Measurements from ENCODE around the gene ITGAD. TPM values are rescaled to one million over a fixed set of nuclear protein-coding genes. Genes with fewer than 3 reads are reported as not detected.

ITGAD gene
- total and polyA plus RNA-seq, 2 of the 13 experiments (the other 11 are each of a cell fraction or from before 2014, with no cell fraction given): not detected

GRCh38 chr16:31459687-31460581, 66.8 kb downstream of the ITGAD start (continued):
- no peak for TF ChIP-seq REXO4 (CRISPR knock-in tag; IDR thresholded peaks at IDR 0.05; ENCODE audit: borderline replicate concordance)
- TF ChIP-seq CEBPB (IDR thresholded peaks at IDR 0.05; ENCODE audit: borderline replicate concordance, low read depth, low read length): peak; percentile 21; the same call in 1 of the 2 replicates
- 0 out of 2 replicates have a peak, but pooled peaks have one; percentile 74 for TF ChIP-seq ZNF670 (CRISPR knock-in tag; IDR thresholded peaks at IDR 0.05; ENCODE audit: borderline replicate concordance)
- no peak for TF ChIP-seq THAP8 (CRISPR knock-in tag; IDR thresholded peaks at IDR 0.05; ENCODE audit: borderline replicate concordance)
- TF ChIP-seq TBL1XR1 (IDR thresholded peaks at IDR 0.05; ENCODE audit: borderline replicate concordance, low read length, partially characterized antibody): peak; percentile 28
- TF ChIP-seq PLRG1 (conservative IDR thresholded peaks at IDR 0.05): no peak
- TF ChIP-seq ZMYM3 (CRISPR knock-in tag; IDR thresholded peaks at IDR 0.05): no peak
- no peak for TF ChIP-seq ZNF496 (CRISPR knock-in tag; IDR thresholded peaks at IDR 0.05; ENCODE audit: insufficient replicate concordance)
- TF ChIP-seq PATZ1 (CRISPR knock-in tag; IDR thresholded peaks at IDR 0.05): 0 out of 2 replicates have a peak, but pooled peaks have one; percentile 9
- TF ChIP-seq, protein P1, sequence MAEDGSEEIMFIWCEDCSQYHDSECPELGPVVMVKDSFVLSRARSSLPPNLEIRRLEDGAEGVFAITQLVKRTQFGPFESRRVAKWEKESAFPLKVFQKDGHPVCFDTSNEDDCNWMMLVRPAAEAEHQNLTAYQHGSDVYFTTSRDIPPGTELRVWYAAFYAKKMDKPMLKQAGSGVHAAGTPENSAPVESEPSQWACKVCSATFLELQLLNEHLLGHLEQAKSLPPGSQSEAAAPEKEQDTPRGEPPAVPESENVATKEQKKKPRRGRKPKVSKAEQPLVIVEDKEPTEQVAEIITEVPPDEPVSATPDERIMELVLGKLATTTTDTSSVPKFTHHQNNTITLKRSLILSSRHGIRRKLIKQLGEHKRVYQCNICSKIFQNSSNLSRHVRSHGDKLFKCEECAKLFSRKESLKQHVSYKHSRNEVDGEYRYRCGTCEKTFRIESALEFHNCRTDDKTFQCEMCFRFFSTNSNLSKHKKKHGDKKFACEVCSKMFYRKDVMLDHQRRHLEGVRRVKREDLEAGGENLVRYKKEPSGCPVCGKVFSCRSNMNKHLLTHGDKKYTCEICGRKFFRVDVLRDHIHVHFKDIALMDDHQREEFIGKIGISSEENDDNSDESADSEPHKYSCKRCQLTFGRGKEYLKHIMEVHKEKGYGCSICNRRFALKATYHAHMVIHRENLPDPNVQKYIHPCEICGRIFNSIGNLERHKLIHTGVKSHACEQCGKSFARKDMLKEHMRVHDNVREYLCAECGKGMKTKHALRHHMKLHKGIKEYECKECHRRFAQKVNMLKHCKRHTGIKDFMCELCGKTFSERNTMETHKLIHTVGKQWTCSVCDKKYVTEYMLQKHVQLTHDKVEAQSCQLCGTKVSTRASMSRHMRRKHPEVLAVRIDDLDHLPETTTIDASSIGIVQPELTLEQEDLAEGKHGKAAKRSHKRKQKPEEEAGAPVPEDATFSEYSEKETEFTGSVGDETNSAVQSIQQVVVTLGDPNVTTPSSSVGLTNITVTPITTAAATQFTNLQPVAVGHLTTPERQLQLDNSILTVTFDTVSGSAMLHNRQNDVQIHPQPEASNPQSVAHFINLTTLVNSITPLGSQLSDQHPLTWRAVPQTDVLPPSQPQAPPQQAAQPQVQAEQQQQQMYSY (CRISPR knock-in tag; IDR thresholded peaks at IDR 0.05): no peak
- TF ChIP-seq ISL2 (CRISPR knock-in tag; IDR thresholded peaks at IDR 0.05): no peak
- TF ChIP-seq, protein P2, sequence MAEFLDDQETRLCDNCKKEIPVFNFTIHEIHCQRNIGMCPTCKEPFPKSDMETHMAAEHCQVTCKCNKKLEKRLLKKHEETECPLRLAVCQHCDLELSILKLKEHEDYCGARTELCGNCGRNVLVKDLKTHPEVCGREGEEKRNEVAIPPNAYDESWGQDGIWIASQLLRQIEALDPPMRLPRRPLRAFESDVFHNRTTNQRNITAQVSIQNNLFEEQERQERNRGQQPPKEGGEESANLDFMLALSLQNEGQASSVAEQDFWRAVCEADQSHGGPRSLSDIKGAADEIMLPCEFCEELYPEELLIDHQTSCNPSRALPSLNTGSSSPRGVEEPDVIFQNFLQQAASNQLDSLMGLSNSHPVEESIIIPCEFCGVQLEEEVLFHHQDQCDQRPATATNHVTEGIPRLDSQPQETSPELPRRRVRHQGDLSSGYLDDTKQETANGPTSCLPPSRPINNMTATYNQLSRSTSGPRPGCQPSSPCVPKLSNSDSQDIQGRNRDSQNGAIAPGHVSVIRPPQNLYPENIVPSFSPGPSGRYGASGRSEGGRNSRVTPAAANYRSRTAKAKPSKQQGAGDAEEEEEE (CRISPR knock-in tag; IDR thresholded peaks at IDR 0.05; ENCODE audit: borderline replicate concordance): no peak
- no peak for TF ChIP-seq ETV6 (CRISPR knock-in tag; conservative IDR thresholded peaks at IDR 0.05)
- TF ChIP-seq ATF7 (IDR thresholded peaks at IDR 0.05): peak; percentile 75
- no peak for TF ChIP-seq ATF7 (CRISPR knock-in tag; IDR thresholded peaks at IDR 0.05)
- TF ChIP-seq ZBTB44 (CRISPR knock-in tag; IDR thresholded peaks at IDR 0.05): no peak

Data from HepG2 (cell line).